Sigmoid colon (tissue), 4 donors: ENCODE data around the gene PEAK1.

ENCODE experiments used
- POLR2A ChIP-seq, 2 donors: fragments of 450-650 bp; IDR thresholded peaks; one replicate each; pipeline ENCODE4 v1.6.1; 2016; ENCODE audit warnings: antibody characterized with exemption in 2 of 2, mild to moderate bottlenecking in 2 of 2, moderate library complexity in 2 of 2
- POLR2AphosphoS5 ChIP-seq, 4 donors: sonication (generic); formaldehyde crosslinking; IDR thresholded peaks; one replicate each; pipeline ENCODE4 v1.6.1; 2017; ENCODE audit warnings: antibody characterized with exemption in 4 of 4
- TF ChIP-seq, protein P1 (sequence below), 4 experiments: fragments of 450-650 bp in 3 of 4; fragments of 200-600 bp in 1 of 4; IDR thresholded peaks; one replicate each; pipeline ENCODE4 v1.5.1; 2016 to 2019; ENCODE audit warnings: antibody characterized with exemption in 4 of 4, mild to moderate bottlenecking in 3 of 4, moderate library complexity in 2 of 4

DNA sequence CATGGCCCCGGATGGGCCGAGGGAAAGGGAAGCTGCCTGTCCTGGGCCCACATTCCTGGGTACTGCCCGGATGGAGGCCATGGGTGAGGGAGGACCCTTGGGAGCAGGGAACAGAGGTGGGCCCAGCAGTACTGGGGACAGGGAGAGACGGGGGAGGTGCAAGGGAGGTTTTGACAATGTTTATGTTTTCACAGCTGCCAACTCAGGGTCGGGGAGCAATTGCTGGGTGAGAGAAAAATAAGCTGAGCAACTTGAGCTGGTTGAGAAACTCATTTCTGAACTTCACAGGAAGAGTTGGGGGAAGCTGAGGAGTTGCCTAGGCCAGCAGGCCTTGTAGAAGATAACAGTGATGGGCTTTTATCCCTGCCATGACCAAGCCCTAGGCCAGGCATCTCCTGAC is 337.9 kb downstream of the PEAK1 start:
- TF ChIP-seq, protein P1, sequence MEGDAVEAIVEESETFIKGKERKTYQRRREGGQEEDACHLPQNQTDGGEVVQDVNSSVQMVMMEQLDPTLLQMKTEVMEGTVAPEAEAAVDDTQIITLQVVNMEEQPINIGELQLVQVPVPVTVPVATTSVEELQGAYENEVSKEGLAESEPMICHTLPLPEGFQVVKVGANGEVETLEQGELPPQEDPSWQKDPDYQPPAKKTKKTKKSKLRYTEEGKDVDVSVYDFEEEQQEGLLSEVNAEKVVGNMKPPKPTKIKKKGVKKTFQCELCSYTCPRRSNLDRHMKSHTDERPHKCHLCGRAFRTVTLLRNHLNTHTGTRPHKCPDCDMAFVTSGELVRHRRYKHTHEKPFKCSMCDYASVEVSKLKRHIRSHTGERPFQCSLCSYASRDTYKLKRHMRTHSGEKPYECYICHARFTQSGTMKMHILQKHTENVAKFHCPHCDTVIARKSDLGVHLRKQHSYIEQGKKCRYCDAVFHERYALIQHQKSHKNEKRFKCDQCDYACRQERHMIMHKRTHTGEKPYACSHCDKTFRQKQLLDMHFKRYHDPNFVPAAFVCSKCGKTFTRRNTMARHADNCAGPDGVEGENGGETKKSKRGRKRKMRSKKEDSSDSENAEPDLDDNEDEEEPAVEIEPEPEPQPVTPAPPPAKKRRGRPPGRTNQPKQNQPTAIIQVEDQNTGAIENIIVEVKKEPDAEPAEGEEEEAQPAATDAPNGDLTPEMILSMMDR (IDR thresholded peaks at IDR 0.05): no peak
- TF ChIP-seq POLR2AphosphoS5 (IDR thresholded peaks at IDR 0.05) (no peak), POLR2A (IDR thresholded peaks at IDR 0.05) (no peak)
